Stimulated activated naive CD8-positive, alpha-beta T cell treated with anti-CD3 and anti-CD28 coated beads, Interleukin-15, amount 100 ng/mL, for 72 hours (primary cell): ENCODE measurements around the gene AGBL5.
"Not testable (repeated sequence)": the region's sequence is repeated elsewhere in the genome, so short reads cannot be mapped to it uniquely, and the experiment has no call there.

Experiments
- ATAC-seq: fragments of 150-1000 bp; cut with Tn5 transposase; 2 replicates; pipeline ENCODE4 v1.10.0; 2021; ENCODE audit warnings: mild to moderate bottlenecking, moderate library complexity
- DNase-seq, 2 donors: peaks; one replicate each; pipeline ENCODE4 v3.0.0; 2021 to 2022
- H3K27ac Mint-ChIP-seq, 2 donors: one replicate each; pipeline ENCODE4 v1.8.0; 2022; ENCODE audit warnings: mild to moderate bottlenecking in 2 of 2, mixed read lengths in 2 of 2, moderate library complexity in 2 of 2
- H3K27me3 Mint-ChIP-seq: one replicate; pipeline ENCODE4 v1.8.0; 2022; ENCODE audit warnings: mixed read lengths
- H3K4me1 Mint-ChIP-seq: one replicate; pipeline ENCODE4 v1.8.0; 2022; ENCODE audit warnings: mild to moderate bottlenecking, mixed read lengths
- H3K4me3 Mint-ChIP-seq, 2 donors: one replicate each; pipeline ENCODE4 v1.8.0; 2022; ENCODE audit warnings: mild to moderate bottlenecking in 2 of 2, mixed read lengths in 2 of 2, moderate library complexity in 1 of 2
- H3K9me3 Mint-ChIP-seq, 2 donors: one replicate each; pipeline ENCODE4 v1.8.0; 2022; ENCODE audit warnings: mixed read lengths in 2 of 2

The AGBL5 gene

DNA sequence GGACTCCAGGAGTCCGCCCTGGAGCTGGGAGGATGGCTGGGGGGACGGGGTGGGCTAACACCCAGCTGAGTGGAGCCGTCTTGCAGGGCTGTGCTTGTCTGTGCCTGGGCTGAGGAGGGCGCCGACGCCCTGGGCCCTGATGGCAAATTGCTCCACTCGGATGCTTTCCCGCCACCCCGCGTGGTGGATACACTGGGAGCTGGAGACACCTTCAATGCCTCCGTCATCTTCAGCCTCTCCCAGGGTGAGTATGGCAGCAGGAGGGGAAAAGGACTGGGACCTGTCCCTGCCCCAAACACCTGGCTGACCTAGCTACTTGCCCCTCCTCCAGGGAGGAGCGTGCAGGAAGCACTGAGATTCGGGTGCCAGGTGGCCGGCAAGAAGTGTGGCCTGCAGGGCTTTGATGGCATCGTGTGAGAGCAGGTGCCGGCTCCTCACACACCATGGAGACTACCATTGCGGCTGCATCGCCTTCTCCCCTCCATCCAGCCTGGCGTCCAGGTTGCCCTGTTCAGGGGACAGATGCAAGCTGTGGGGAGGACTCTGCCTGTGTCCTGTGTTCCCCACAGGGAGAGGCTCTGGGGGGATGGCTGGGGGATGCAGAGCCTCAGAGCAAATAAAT, 48.0 kb downstream of the AGBL5 start:
- H3K27ac Mint-ChIP-seq: no peak overlapping the region
- H3K9me3 Mint-ChIP-seq: no peaks in the 10 kb centered on the region
- ATAC-seq: no peak
- no peaks in the 10 kb centered on the region for H3K27me3 Mint-ChIP-seq
- no peak for DNase-seq
- H3K4me1 Mint-ChIP-seq: peaks cover 23% of the 10 kb centered on the region
- H3K4me3 Mint-ChIP-seq: no peak overlapping the region

DNA sequence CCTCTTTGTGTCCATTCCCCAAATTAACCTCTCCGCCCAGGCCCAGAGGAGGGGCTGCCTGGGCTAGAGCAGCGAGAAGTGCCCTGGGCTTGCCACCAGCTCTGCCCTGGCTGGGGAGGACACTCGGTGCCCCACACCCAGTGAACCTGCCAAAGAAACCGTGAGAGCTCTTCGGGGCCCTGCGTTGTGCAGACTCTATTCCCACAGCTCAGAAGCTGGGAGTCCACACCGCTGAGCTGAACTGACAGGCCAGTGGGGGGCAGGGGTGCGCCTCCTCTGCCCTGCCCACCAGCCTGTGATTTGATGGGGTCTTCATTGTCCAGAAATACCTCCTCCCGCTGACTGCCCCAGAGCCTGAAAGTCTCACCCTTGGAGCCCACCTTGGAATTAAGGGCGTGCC, 48.6 kb downstream of the AGBL5 start:
- no peak overlapping the region for H3K27ac Mint-ChIP-seq
- no peaks in the 10 kb centered on the region for H3K27me3 Mint-ChIP-seq
- DNase-seq: no peak

DNA sequence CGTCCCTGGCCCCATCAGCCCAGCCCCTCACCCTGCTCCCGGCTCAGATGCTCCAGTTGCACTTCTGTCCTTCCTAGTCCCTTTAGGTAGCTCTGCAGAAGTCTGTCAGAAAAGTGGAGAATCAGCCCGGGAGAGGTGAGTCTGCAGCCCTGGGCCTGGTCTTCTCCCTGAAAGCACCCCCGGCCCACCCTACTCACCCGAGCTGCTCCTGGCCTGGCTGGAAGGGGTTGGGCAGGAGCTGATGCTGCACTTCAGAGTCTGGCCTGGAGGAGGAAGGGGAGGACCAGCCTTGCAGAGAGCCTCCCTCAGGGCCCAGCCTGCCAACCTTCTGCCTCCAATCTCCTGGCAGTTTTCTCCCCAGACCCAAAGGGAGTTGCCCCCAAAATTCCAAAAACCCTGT, 50.9 kb downstream of the AGBL5 start:
- Mint-ChIP-seq H3K27ac (no peak overlapping the region), H3K9me3 (no peaks in the 10 kb centered on the region), H3K4me3 (no peak overlapping the region), H3K27me3 (no peaks in the 10 kb centered on the region), H3K4me1 (peaks cover 5% of the 10 kb centered on the region)
- DNase-seq (no peak), ATAC-seq (no peak)

More for the DNA sequence above, 48.6 kb downstream of the AGBL5 start:
- no peak for ATAC-seq
- no peak overlapping the region for H3K4me3 Mint-ChIP-seq
- H3K4me1 Mint-ChIP-seq: peaks cover 23% of the 10 kb centered on the region
- H3K9me3 Mint-ChIP-seq: no peaks in the 10 kb centered on the region

DNA sequence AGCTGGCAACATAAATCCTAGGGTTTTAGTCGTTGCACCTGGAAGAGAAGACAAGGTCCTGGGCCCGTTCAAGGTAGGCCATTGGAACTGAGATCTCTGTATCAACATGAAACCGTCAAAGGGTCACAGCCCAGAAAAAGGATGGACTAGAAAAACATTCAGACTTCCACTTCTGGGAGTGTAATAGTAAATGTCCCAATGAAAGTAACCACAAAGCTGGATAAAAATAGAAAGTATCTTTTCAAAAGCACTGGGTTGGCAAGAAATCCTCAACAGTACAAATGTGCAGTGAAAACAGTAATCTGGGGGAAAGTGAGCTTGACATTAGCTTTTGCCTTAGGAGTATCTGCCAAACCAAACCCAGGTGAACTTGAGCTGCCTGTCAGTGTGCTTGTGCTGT, 54.5 kb downstream of the AGBL5 start:
- H3K4me1 Mint-ChIP-seq: no peaks in the 10 kb centered on the region
- H3K4me3 Mint-ChIP-seq: no peak overlapping the region
- no peaks in the 10 kb centered on the region for H3K9me3 Mint-ChIP-seq
- H3K27me3 Mint-ChIP-seq: peaks cover 9% of the 10 kb centered on the region
- DNase-seq (no peak), ATAC-seq (no peak)
- no peak overlapping the region for H3K27ac Mint-ChIP-seq

DNA sequence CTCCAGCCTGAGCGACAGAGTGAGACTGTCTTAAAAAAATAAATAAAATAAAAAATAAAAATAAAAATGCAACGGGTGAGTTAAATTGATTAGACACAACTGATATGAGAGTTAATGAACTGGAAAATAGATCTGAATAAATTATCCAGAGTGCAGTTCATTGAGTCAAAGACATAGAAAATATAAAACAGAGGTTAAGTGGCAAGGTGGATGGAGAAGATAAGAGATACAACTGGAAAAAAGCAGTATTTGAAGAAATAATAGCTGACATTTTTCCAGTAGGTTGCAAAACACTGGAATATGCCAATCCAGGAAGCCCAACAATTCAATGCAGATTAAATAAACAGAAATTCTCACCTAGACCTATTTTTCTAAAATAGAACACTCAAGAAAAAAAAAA, 56.8 kb downstream of the AGBL5 start:
- Mint-ChIP-seq H3K27me3 (peaks cover 9% of the 10 kb centered on the region), H3K4me3 (no peak overlapping the region), H3K9me3 (no peaks in the 10 kb centered on the region), H3K27ac (no peak overlapping the region), H3K4me1 (peaks cover 6% of the 10 kb centered on the region)
- DNase-seq (no peak), ATAC-seq (no peak)

DNA sequence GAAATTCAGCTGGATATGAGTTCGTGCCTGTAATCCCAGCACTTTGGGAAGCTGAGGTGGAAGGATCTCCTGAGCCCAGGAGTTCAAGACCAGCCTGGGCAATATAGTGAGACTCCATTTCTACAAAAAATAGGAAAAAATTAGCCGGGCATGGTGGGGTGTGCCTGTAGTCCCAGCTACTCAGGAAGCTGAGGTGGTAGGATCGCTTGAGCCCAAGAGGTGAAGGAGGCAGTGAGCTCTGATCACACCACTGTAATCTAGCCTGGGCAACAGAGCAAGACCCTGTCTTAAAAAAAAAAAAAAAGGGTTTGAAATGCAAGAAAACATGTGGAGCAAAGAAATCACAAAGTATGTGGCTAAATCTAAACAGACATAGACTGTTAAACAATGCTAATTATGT, 57.6 kb downstream of the AGBL5 start:
- Mint-ChIP-seq H3K27me3 (peaks cover 9% of the 10 kb centered on the region), H3K4me1 (peaks cover 6% of the 10 kb centered on the region), H3K9me3 (no peaks in the 10 kb centered on the region), H3K4me3 (no peak overlapping the region), H3K27ac (no peak overlapping the region)
- no peak for DNase-seq
- ATAC-seq: no peak

DNA sequence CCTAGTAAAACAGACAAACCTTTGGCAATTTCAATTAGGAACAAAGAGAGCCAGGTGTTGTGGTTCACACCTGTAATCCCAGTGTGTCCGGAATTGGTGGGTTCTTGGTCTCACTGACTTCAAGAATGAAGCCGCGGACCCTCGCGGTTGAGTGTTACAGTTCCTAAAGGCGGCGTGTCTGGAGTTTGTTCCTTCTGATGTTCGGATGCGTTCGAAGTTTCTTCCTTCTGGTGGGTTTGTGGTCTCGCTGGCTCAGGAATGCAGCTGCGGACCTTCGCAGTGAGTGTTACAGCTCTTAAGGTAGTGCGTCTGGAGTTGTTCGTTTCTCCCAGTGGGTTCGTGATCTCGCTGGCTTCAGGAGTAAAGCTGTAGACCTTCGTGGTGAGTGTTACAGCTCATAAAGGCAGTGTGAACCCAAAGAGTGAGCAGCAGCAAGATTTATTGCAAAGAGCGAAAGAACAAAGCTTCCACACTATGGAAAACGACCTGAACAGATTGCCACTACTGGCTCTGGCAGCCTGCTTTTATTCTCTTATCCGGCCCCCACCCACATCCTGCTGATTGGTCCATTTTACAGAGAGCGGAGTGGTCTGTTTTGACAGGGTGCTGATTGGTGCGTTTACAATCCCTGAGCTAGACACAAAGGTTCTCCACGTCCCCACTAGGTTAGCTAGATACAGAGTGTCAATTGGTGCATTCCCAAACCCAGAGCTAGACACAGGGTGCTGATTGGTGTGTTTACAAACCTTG, 59.3 kb downstream of the AGBL5 start:
- not testable (repeated sequence) for ATAC-seq, DNase-seq, H3K9me3 Mint-ChIP-seq, H3K4me3 Mint-ChIP-seq, H3K27me3 Mint-ChIP-seq, H3K27ac Mint-ChIP-seq, H3K4me1 Mint-ChIP-seq

DNA sequence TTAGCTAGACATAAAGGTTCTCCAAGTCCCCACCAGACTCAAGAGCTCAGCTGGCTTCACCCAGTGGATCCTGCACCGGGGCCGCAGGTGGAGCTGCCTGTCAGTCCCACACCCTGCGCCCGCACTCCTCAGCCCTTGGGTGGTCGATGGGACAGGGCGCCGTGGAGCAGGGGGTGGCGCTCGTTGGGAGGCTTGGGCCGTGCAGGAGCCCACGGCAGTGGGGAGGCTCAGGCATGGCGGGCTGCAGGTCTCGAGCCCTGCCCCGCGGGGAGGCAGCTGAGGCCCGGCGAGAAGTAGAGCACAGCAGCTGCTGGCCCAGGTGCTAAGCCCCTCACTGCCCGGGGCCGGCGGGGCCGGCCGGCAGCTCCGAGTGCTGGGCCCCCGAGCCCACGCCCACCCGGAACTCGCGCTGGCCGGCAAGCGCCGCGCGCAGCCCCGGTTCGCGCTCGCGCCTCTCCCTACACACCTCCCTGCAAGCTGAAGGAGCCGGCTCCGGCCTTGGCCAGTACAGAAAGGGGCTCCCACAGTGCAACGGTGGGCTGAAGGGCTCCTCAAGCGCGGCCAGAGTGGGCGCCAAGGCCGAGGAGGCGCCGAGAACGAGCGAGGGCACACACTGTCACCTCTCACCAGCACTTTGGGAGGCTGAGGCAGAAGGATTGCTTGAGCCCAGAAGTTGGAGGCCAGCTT, 60.1 kb downstream of the AGBL5 start:
- not testable (repeated sequence) for H3K9me3 Mint-ChIP-seq, DNase-seq, H3K4me3 Mint-ChIP-seq, H3K4me1 Mint-ChIP-seq, H3K27me3 Mint-ChIP-seq, H3K27ac Mint-ChIP-seq, ATAC-seq

DNA sequence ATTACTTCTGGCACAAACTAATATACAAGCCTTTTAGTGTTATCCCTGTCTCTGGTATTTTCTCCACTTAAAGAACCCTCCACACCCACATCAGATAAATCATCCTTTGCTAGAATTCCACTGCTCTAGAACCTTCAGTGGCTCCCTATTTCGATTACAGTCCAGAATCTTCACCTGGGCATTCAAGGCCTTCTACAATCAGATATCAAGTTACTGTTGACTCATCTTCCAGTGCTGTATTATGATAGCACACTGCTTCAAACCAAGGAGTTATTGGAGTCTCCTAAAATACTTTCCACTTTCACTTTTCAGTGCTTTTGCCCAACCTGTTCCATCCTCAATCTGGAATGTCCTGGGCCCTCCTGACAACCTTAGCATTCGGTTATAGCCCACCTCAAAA, 64.1 kb downstream of the AGBL5 start:
- Mint-ChIP-seq H3K27me3 (peaks cover 25% of the 10 kb centered on the region), H3K27ac (no peak overlapping the region), H3K9me3 (no peaks in the 10 kb centered on the region), H3K4me1 (peaks cover 20% of the 10 kb centered on the region), H3K4me3 (no peak overlapping the region)
- DNase-seq (no peak), ATAC-seq (no peak)

DNA sequence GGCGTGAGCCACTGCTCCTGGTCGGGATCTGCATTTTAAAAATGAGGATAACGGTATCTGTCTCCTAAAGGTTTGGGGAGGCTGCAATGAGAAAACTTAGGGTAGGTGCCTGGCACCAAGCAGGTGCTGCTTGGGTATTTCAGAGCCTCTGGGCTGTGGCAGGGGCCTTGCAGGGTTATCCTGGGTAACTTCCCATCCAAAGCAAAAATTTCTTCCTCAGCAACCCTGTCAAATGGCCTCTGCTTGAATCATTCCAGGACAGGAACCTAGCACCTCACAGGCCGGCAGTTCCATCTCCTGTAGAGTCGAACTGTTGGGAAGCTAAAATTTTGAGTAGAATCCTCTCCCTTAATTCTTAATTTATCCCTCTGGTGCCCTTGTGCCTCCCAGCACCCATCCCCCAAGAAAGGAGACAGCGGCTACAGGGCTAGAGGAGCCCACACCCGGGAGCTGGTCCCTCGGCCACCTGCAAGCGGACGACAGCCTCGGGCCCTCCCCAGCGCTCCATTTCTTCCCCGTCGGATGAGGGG, 66.6 kb downstream of the AGBL5 start:
- H3K27me3 Mint-ChIP-seq: peaks cover 50% of the 10 kb centered on the region
- peak overlapping the region; percentile 21 to 78 for H3K4me3 Mint-ChIP-seq
- H3K4me1 Mint-ChIP-seq: peaks cover 16% of the 10 kb centered on the region
- ATAC-seq (peak; percentile 8), DNase-seq (no peak)
- H3K9me3 Mint-ChIP-seq: no peaks in the 10 kb centered on the region
- no peak overlapping the region for H3K27ac Mint-ChIP-seq

DNA sequence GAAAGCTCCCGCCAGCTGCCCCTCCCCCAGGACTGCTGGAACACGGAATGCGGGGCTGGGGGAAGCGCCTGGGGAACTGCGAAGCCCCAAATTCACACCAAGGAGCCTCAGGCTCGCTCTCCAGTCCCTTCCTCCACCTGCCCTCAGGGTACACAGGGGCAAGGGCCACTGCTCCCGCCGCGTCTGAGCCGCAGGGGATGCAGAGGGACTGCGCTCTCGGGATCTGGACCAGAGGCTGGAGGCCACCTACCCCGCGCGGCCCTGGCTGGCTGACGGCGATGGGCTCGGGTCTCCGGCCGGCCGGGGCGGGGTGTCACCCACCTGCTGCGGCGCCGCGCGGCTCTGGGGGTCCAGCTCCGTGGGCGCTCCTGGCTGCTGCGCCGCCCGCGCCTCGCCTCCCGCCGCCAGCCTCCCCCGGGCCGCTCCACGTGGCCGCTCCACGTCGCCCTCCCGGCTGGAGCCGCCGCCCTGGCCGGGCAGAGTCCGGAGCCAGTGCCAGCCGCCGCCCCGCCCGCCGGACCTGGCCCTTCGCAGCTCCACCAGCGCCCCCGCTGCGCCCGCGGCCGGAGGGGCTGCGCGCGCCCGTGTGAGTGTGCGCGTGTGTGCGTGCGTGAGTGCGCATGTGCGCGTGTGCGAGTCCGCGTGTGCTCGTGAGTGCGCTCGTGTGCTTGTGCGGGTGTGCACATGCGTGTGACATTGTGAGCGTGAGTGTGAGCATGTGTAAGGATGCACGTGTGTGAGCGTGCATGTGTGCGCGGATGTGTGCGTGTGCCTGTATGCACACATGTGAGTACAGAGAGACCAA, 67.3 kb downstream of the AGBL5 start, which contains the start of gene CGREF1:
Gene CGREF1, minus strand, starts transcription at position 604 of the 805 bp plus-strand sequence. CDS start 14,762 bp downstream, outside the sequence.
- no peak for DNase-seq

DNA sequence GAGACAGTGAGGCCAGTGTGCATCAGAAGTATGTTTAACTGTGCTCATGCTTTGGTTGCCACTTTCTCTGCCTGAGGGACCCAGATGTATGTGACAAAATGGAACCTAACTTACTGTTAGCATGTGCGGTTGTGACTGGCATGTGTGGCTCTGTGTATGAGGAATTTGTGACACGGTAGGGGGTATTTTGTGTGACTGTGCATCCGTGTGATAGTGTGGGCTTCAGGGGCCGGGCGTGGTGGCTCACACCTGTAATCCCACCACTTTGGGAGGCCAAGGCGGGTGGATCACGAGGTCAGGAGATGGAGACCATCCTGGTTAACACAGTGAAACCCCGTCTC, 67.8 kb downstream of the AGBL5 start:
- H3K27ac Mint-ChIP-seq, H3K9me3 Mint-ChIP-seq, DNase-seq, ATAC-seq: not testable (repeated sequence)
- Mint-ChIP-seq H3K4me1 (peaks cover 28% of the 10 kb centered on the region), H3K27me3 (peaks cover 51% of the 10 kb centered on the region), H3K4me3 (peak overlapping the region; percentile 76 to 83)

More for the DNA sequence above, 67.3 kb downstream of the AGBL5 start, which contains the start of gene CGREF1:
- ATAC-seq: peak; percentile 32
- H3K27me3 Mint-ChIP-seq: peaks cover 51% of the 10 kb centered on the region
- H3K4me1 Mint-ChIP-seq: peaks cover 22% of the 10 kb centered on the region
- H3K27ac Mint-ChIP-seq: no peak within 1 kb of the TSS
- no peaks in the 10 kb centered on the region for H3K9me3 Mint-ChIP-seq
- H3K4me3 Mint-ChIP-seq: peak within 1 kb of the TSS; percentile 76 to 83
